DMS53 treated with DMSO at 0.1 percent for 48 hours (cell line): Measurements from ENCODE around the gene TSPEAR.

Experiments used
- DNase-seq: peaks from one replicate; lab custom pipeline; 2025; ENCODE audit not compliant: unreplicated experiment; lab: John Stamatoyannopoulos, UW

TSPEAR gene

GRCh38 chr21:44520326-44521300, 190.8 kb downstream of the TSPEAR start:
- no peak for DNase-seq

GRCh38 chr21:44519346-44520325, 191.7 kb downstream of the TSPEAR start:
- DNase-seq: no peak

GRCh38 chr21:44518686-44519085, 192.7 kb downstream of the TSPEAR start:
- DNase-seq: no peak

GRCh38 chr21:44517175-44517899, 194.0 kb downstream of the TSPEAR start:
- no peak for DNase-seq

GRCh38 chr21:44516828-44517174, 194.6 kb downstream of the TSPEAR start:
- no peak for DNase-seq

- DNase-seq: no peak
These were observed 195.0 kb downstream of the TSPEAR start for GRCh38 chr21:44516342-44516741.

GRCh38 chr21:44515359-44516165, 195.8 kb downstream of the TSPEAR start:
- DNase-seq: no peak

- DNase-seq: no peak
These were observed 196.5 kb downstream of the TSPEAR start for GRCh38 chr21:44514746-44515358.

GRCh38 chr21:44514218-44514520, 197.2 kb downstream of the TSPEAR start:
- no peak for DNase-seq

GRCh38 chr21:44513389-44514217, 197.8 kb downstream of the TSPEAR start:
- no peak for DNase-seq

- no peak for DNase-seq
These were observed 198.6 kb downstream of the TSPEAR start for GRCh38 chr21:44512496-44513388.

- no peak for DNase-seq
These were observed 199.5 kb downstream of the TSPEAR start for GRCh38 chr21:44511938-44512275.

- DNase-seq: no peak
These were observed 200.0 kb downstream of the TSPEAR start for GRCh38 chr21:44511219-44511937.

GRCh38 chr21:44510508-44511218, 200.7 kb downstream of the TSPEAR start:
- peak; percentile 63 for DNase-seq

GRCh38 chr21:44510109-44510507, 201.3 kb downstream of the TSPEAR start:
- DNase-seq: no peak

GRCh38 chr21:44509539-44509938, 201.8 kb downstream of the TSPEAR start:
- DNase-seq: no peak
